Measurements from ENCODE around the gene PIKFYVE.

Gene PIKFYVE

GRCh38 chr2:208386541-208386940 lies 120.5 kb downstream of the PIKFYVE start:
- Histone ChIP-seq H3K36me3 (ENCODE audit: control insufficient read depth in 2 of 2, insufficient read depth in 1 of 2, low read length in 2 of 2) (no peaks in the 10 kb centered on the region), H3K9me3 (ENCODE audit: control insufficient read depth, insufficient read depth, low read depth, low read length) (no peaks in the 10 kb centered on the region), H3K27ac (ENCODE audit: extremely low read depth, low read depth, low read length) (no peak overlapping the region), H3K4me3 (ENCODE audit: low read depth, low read length) (no peak overlapping the region), H3K4me1 (ENCODE audit: control insufficient read depth, insufficient read depth, low read length) (no peaks in the 10 kb centered on the region)
- TF ChIP-seq ZNF48 (tag by site-specific recombination; IDR thresholded peaks at IDR 0.05) (no peak), SP3 (tag by site-specific recombination; IDR thresholded peaks at IDR 0.05) (no peak), ZNF449 (tag by site-specific recombination; IDR thresholded peaks at IDR 0.05) (no peak), OSR2 (tag by site-specific recombination; IDR thresholded peaks at IDR 0.05) (no peak), ZNF335 (tag by site-specific recombination; conservative IDR thresholded peaks at IDR 0.05) (no peak), ZNF133 (tag by site-specific recombination; IDR thresholded peaks at IDR 0.05) (no peak), KLF10 (tag by site-specific recombination; IDR thresholded peaks at IDR 0.05) (no peak), MYNN (tag by site-specific recombination; IDR thresholded peaks at IDR 0.05; ENCODE audit: borderline replicate concordance) (no peak), ZSCAN4 (tag by site-specific recombination; IDR thresholded peaks at IDR 0.05) (no peak), ZNF426 (tag by site-specific recombination; IDR thresholded peaks at IDR 0.05) (no peak), ZNF692 (tag by site-specific recombination; IDR thresholded peaks at IDR 0.05) (no peak), ZNF16 (tag by site-specific recombination; IDR thresholded peaks at IDR 0.05; ENCODE audit: low read depth) (no peak), ZNF366 (tag by site-specific recombination; conservative IDR thresholded peaks at IDR 0.05) (no peak)
- CTCF ChIA-PET = interaction anchor here (1.4 kb wide), 1 partner anchor 13 kb away, joined by 5 read pairs; no protein-coding TSS in a partner anchor
- POLR2A ChIA-PET = no interaction called here

- Histone ChIP-seq H3K9me3 (ENCODE audit: control insufficient read depth, insufficient read depth, low read depth, low read length) (no peaks in the 10 kb centered on the region), H3K36me3 (ENCODE audit: control insufficient read depth in 2 of 2, insufficient read depth in 1 of 2, low read length in 2 of 2) (no peaks in the 10 kb centered on the region), H3K27ac (ENCODE audit: extremely low read depth, low read depth, low read length) (no peak overlapping the region), H3K4me1 (ENCODE audit: control insufficient read depth, insufficient read depth, low read length) (no peaks in the 10 kb centered on the region), H3K4me3 (ENCODE audit: low read depth, low read length) (no peak overlapping the region)
- ChIA-PET POLR2A (no interaction called here), CTCF (interaction anchor here (0.9 kb wide), 1 partner anchor 315 kb away, joined by 3 read pairs; no protein-coding TSS in a partner anchor)
- TF ChIP-seq ZFP3 (tag by site-specific recombination; IDR thresholded peaks at IDR 0.05; ENCODE audit: low read depth) = no peak
- TF ChIP-seq ZNF426 (tag by site-specific recombination; IDR thresholded peaks at IDR 0.05) = no peak
- TF ChIP-seq ZNF843 (tag by site-specific recombination; IDR thresholded peaks at IDR 0.05) = no peak
- TF ChIP-seq ZNF837 (tag by site-specific recombination; IDR thresholded peaks at IDR 0.05) = no peak
- no peak for TF ChIP-seq ZNF223 (tag by site-specific recombination; IDR thresholded peaks at IDR 0.05)
- no peak for TF ChIP-seq MZF1 (tag by site-specific recombination; IDR thresholded peaks at IDR 0.05; ENCODE audit: borderline replicate concordance)
- TF ChIP-seq ZBTB11 (tag by site-specific recombination; conservative IDR thresholded peaks at IDR 0.05; ENCODE audit: low read depth) = no peak
- TF ChIP-seq ZNF529 (tag by site-specific recombination; IDR thresholded peaks at IDR 0.05; ENCODE audit: insufficient replicate concordance) = no peak
- no peak for TF ChIP-seq HOXD13 (CRISPR knock-in tag; IDR thresholded peaks at IDR 0.05; ENCODE audit: borderline replicate concordance)
- TF ChIP-seq ZNF280C (tag by site-specific recombination; IDR thresholded peaks at IDR 0.05) = no peak
These were observed 123.9 kb downstream of the PIKFYVE start for GRCh38 chr2:208389940-208390339.
